AG04449 (cell line): ENCODE results near the gene IGSF21.
A peak's percentile ranks its signal among the peaks of the same experiment; 100 is the strongest.

Experiments
- CTCF ChIA-PET: fragments of 350-600 bp; formaldehyde crosslinking; extraction: SDS; loops from one replicate; lab custom pipeline; 2021; ENCODE audit warnings: antibody characterized with exemption; lab: Yijun Ruan, JAX
- POLR2A ChIA-PET: fragments of 400-600, 350-600 bp; formaldehyde crosslinking; extraction: SDS; loops from one replicate; lab custom pipeline; 2020; ENCODE audit warnings: antibody characterized with exemption, inconsistent platforms; lab: Yijun Ruan, JAX
- DNase-seq: peaks from one replicate; pipeline ENCODE4 v3.0.0-alpha.2; 2010; ENCODE audit warnings: low read depth, low spot score
- H3K4me3 ChIP-seq: 2 replicates; pipeline ENCODE4 v1.5.1; 2011; ENCODE audit warnings: low read depth, mild to moderate bottlenecking, control low read depth, low read length
- CTCF ChIP-seq: IDR thresholded peaks from one replicate; pipeline ENCODE4 v1.5.1; 2011; ENCODE audit warnings: mild to moderate bottlenecking, moderate library complexity, low read length, control low read depth, inconsistent platforms; ENCODE audit not compliant: insufficient read depth; ENCODE audit errors: missing control alignments

IGSF21 gene

GRCh38 chr1:18233176-18233864, 125.7 kb downstream of the IGSF21 start:
- no peak for DNase-seq
- POLR2A ChIA-PET: no interaction called here
- H3K4me3 ChIP-seq: no peak overlapping the region
- TF ChIP-seq CTCF: no peak
- CTCF ChIA-PET: no interaction called here

GRCh38 chr1:18234790-18235242, 127.2 kb downstream of the IGSF21 start:
- no peak for DNase-seq
- no peak overlapping the region for H3K4me3 ChIP-seq
- peak; percentile 48 for TF ChIP-seq CTCF
- POLR2A ChIA-PET: no interaction called here
- CTCF ChIA-PET: interaction anchor here (1.2 kb wide), 1 partner anchor 12 kb away, joined by 3 read pairs; no protein-coding TSS in a partner anchor

- TF ChIP-seq CTCF: no peak
- H3K4me3 ChIP-seq: no peak overlapping the region
- DNase-seq: no peak
- ChIA-PET POLR2A (no interaction called here), CTCF (no interaction called here)
Measured at GRCh38 chr1:18237371-18237770, 129.8 kb downstream of the IGSF21 start.

GRCh38 chr1:18238190-18238589, 130.6 kb downstream of the IGSF21 start:
- CTCF ChIA-PET: no interaction called here
- POLR2A ChIA-PET: no interaction called here
- DNase-seq: no peak
- no peak for TF ChIP-seq CTCF
- no peak overlapping the region for H3K4me3 ChIP-seq

- DNase-seq: no peak
- POLR2A ChIA-PET: no interaction called here
- CTCF ChIA-PET: no interaction called here
Measured at GRCh38 chr1:18239671-18240070, 132.1 kb downstream of the IGSF21 start.

GRCh38 chr1:18240906-18241305, 133.3 kb downstream of the IGSF21 start:
- no peak for TF ChIP-seq CTCF
- H3K4me3 ChIP-seq: no peak overlapping the region
- POLR2A ChIA-PET: no interaction called here
- DNase-seq: no peak
- CTCF ChIA-PET: no interaction called here

More at GRCh38 chr1:18239671-18240070, 132.1 kb downstream of the IGSF21 start:
- TF ChIP-seq CTCF: no peak
- no peak overlapping the region for H3K4me3 ChIP-seq
